ENCODE measurements around the gene TUBE1.

GRCh38 chr6:112044856-112045255 is 42.4 kb downstream of the TUBE1 start:
- no peak for TF ChIP-seq CTCF (IDR thresholded peaks at IDR 0.05)
- no peak for TF ChIP-seq EZH2 (IDR thresholded peaks at IDR 0.05)
- no peak for TF ChIP-seq EZH2phosphoT487 (IDR thresholded peaks at IDR 0.05)
